ENCODE results near the gene PET100. TPM values are rescaled to one million over a fixed set of nuclear protein-coding genes. Genes with fewer than 3 reads are reported as not detected.

PET100 gene
- total RNA-seq, 2 donors from 2014 or later, result 150 to 152 TPM

DNA sequence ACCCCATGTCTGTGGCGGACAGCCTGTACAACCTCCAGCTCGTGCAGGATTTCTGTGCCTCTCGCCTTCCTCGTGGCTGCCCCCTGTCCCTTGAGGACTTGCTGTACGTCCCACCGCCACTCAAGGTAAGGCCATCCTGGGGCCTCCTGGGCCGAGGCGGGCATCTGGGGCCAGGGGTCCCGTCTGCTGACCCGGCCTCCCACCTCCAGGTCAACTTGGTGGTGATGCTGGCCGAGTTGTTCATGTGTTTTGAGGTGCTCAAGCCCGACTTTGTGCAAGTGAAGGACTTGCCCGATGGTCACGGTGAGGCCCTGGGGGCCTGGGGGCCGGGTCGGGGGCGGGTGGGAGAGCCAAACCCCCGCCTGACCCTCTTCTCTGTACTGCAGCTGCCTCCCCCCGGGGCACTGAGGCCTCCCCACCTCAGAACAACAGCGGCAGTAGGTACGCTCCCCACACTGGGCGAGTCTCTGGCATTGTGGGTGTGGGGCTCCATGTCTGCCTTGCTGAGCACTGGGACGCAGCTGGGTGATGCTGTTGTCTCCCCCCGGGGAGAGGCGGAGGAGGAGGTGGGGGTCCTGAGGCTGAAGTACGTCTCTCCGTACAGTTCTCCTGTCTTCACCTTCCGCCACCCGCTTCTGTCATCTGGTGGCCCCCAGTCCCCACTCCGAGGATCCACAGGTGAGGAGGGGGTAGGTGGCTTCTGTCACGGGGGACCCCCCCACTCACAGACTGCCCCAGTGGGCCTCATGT, 18.9 kb upstream of the PET100 start:
- no peak for DNase-seq
- ATAC-seq, result no peak
- intact Hi-C loops (cut with DNase I), result no loop called here

DNA sequence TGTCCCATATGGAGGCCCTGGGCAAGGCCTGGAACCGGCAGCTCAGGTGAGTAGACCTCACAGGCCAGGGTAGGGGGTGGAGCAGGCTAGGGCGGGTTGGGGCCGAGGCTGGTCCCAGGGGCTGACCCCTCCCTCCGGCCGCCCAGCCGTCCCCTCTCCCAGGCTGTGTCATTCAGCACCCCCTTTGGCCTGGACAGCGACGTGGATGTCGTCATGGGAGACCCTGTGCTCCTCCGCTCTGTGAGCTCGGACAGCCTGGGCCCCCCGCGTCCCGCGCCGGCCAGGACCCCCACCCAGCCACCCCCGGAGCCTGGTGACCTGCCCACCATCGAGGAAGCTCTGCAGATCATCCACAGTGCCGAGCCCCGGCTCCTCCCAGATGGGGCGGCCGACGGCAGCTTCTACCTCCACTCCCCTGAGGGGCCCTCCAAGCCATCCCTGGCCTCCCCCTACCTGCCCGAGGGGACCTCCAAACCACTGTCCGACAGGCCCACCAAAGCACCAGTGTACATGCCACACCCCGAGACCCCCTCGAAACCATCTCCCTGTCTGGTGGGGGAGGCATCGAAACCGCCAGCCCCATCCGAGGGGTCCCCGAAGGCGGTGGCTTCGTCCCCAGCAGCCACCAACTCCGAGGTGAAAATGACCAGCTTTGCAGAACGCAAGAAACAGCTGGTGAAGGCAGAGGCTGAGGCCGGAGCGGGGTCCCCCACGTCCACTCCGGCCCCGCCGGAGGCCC, 17.9 kb upstream of the PET100 start:
- intact Hi-C loops (cut with DNase I), result no loop called here
- DNase-seq (no peak), ATAC-seq (no peak)

DNA sequence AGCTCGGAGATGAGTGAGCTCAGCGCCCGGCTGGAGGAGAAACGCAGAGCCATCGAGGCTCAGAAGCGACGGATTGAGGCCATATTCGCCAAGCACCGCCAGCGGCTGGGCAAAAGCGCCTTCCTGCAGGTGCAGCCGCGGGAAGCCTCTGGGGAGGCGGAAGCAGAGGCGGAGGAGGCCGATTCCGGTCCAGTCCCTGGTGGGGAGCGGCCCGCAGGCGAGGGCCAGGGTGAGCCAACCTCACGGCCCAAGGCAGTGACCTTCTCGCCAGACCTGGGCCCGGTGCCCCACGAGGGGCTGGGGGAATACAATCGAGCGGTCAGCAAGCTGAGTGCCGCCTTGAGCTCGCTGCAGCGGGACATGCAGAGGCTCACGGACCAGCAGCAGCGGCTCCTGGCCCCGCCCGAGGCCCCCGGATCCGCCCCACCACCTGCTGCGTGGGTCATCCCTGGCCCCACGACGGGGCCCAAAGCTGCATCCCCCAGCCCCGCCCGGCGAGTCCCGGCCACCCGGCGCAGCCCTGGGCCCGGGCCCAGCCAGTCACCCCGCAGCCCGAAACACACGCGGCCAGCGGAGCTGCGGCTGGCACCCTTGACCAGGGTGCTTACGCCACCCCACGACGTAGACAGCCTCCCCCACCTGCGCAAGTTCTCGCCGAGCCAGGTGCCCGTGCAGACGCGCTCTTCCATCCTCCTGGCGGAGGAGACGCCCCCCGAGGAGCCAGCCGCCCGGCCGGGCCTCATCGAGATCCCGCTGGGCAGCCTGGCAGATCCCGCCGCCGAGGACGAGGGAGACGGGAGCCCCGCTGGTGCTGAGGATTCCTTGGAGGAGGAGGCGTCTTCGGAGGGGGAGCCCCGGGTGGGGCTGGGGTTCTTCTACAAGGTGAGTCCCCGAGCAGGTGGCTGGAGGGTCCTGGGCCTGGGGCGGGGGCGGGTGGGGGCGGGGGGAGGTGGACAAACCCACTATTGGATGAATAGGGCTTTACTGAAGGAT, 17.0 kb upstream of the PET100 start:
- no peak for DNase-seq
- no peak for ATAC-seq
- intact Hi-C loops (cut with DNase I), result no loop called here

DNA sequence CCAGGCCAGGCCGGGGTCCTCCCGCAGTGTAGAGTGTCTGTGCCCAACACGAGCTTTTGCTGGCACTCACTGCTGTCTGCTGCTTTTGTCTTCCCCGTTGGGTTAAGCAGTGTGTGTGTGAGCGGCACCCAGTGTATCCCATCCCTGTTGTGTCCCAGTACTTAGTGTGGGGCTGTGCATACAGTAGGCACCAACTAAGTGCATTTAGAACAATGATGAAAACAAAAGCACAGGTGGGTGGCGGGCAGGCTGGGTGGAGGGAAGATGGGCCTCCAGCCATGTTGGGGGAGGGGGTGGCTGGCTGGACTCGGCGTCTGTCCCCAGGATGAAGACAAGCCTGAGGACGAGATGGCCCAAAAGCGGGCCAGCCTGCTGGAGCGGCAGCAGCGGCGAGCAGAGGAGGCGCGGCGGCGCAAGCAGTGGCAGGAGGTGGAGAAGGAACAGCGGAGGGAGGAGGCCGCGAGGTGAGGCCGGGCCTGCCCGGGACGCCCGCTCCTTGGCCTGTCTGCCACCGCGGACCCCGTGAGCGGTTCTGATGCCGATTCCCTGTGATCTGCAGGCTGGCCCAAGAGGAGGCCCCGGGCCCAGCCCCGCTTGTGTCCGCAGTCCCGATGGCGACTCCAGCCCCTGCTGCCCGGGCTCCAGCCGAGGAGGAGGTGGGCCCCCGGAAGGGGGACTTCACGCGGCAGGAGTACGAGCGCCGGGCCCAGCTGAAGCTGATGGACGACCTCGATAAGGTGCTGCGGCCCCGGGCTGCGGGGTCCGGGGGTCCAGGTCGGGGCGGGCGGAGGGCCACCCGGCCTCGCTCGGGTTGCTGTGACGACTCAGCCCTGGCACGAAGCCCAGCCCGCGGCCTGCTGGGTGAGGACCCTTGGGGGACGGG, 14.5 kb upstream of the PET100 start:
- no peak for ATAC-seq
- intact Hi-C loops (cut with DNase I), result no loop called here
- no peak for DNase-seq

DNA sequence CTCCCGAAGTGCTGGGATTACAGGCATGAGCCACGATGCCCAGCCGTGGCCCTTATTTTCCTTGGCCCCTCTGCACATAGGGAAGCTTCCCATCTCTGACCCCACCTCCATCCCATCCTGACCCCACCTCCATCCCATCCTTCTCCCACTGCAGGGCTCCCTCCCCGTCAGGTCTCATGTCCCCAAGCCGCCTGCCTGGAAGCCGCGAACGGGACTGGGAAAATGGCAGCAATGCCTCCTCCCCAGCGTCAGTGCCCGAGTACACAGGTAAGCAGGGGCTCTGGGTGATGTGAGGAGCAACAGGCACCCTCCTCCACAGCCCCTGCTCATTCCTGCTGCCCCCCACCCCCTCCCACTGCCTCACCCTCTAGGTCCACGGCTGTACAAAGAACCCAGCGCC, 12.4 kb upstream of the PET100 start:
- ATAC-seq (no peak), DNase-seq (no peak)
- intact Hi-C loops (cut with DNase I), result no loop called here

DNA sequence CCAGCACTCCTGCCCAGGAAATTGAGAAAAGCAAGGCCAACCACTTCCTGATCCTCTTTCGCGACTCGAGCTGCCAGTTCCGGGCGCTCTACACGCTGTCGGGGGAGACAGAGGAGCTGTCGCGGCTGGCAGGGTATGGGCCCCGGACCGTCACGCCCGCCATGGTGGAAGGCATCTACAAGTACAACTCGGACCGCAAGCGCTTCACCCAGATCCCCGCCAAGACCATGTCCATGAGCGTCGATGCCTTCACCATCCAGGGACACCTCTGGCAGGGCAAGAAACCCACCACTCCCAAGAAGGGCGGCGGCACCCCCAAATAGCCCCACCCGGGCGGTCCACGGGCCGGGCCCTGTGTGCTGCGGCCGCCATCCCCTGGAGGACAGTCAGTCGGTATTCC, 11.9 kb upstream of the PET100 start:
- intact Hi-C loops (cut with DNase I), result no loop called here
- no peak for DNase-seq

DNA sequence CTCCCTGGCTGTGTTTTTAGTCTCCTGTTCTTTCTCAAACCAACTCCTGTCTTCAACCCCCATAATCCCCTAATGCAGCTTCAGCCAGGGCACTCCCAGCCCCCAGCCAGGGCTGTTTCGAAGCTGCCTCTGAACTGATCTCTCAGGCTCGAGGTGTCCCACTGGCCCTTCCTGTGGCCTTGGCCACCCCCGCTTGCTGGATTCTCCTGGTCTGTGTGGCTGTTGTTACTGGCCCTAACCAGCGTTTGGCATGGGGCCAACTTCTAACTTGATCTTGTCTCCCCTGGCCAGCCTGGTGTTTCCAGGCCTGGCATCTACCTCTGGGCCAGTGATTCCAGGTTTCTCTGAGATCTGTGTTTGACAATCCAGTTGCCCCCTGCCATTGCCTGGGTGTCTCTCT, 11.2 kb upstream of the PET100 start:
- DNase-seq (no peak), ATAC-seq (peak in 1 of 2 donors; percentile 10)
- intact Hi-C loops (cut with DNase I), result no loop called here

More for the DNA sequence above, 11.9 kb upstream of the PET100 start:
- ATAC-seq, result no peak

DNA sequence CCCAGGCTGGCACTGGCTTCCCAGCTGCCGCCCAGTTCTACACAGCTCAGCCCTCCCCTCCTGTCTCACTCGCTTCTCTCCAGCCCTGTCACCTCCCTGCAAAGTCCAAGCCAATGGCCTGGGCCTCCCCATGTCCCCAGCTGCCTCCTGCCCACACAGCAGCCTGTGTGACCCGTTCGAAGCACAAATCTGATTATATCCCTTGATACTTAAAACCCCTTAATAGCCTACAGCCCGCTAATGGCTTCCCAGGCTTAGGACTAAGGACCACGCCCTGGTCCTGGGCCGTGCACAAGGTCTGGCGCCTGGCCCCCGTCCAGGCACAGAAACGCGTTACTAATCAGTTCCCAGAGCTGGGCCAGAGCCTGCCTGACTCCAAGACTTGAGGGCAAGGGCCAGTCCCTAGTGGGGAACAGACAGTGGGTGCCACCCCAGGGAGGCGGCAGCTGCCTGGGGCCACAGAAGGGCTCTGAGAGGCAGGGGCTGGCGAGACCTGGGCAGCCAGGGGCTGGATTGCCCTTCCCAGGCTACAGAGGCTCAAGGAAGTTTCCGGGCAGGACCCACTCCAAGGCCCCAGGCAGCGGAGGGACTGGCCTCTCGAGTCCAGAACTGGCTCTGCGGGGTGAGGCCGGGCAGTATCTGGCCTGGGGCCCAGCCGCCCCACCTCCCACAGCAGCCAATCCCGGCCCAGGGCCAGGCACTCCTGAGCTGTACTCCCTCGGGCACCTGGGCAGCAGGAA, 10.7 kb upstream of the PET100 start:
- DNase-seq, result no peak
- peak; percentile 8 to 53 for ATAC-seq
- intact Hi-C loops (cut with DNase I), result no loop called here

DNA sequence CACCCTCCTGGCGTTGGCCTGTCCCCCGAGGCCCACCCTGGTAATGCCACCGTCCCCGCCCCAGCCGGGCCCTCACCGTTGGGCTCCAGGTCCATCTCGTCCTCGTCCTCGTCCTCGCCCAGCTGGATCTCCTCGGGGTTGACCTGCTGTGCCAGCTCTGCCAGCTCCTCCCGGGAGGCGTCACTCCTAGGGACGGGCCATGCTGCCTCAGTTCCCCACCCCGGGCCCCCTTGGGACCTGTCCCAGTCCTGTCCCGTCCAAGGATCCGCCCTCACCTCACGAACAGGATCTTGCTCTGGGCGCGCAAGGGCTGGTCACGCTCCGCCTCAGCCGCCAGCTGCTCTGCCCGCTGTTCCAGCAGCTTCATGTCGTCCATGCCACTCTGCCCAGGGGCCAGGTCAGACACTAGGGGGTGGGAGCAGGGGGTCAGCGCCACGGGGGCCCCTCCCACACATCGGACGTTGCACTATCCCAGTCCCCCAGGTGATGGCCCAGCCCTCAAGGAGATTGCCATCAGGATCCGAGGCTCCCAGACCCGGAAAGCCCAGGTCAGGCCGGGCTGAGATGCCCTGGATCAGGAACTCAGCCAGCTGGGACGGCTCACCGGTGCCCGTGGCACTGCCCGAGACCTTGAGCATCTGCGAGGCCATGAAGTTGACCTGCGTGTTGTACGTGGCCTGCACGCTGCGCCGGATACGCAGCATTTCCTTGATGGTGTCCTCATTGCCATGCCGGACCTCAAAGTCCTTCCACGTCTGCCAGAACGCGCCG, 9.7 kb upstream of the PET100 start:
- no peak for DNase-seq
- intact Hi-C loops (cut with DNase I), result no loop called here
- no peak for ATAC-seq

DNA sequence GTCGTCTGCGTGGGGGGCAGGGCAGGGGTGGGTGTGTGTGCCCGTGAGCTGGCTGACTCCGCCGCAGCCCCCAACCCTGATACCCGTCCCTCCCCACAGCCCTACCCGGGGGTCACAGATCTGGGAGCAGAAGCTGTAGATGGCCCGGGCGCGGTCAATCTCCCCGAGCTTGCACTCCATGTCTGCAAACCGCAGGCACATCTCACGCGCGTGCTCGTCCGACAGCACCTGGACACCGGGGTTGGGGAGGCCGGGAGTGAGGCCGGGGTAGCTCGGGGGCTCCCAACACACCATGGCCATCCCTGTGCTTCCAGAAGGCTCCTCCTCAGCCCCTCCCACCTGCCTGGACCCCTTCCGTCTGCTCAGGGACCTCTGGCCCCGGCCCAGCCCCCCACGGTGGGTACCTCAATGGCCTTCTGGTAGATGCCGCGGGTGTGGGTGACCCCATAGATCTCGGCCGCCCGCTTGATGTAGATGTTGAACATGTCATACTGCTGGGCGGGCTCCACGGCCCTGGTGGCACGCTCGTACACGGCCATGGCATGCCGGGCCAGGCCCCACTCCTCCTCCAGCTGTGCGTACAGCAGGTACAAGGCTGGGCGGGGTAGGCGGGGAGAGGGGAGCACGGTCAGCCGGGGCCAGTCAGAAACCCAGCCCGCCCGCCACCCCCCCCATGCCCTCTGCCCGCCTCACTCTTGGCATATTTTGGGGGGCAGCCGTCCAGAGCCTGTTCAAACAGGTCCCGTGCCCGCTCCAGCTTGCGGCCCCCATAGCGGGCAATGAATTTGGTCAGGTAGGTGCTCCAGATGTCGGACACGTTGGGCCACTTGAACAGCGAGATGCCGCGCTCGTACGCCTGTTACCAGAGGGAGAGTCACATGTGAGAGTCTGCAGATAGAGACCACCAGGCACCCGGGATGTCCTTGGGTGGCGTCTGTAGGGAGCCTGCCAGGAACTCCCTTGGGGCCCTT, 8.9 kb upstream of the PET100 start:
- ATAC-seq (no peak), DNase-seq (no peak)
- intact Hi-C loops (cut with DNase I), result no loop called here

DNA sequence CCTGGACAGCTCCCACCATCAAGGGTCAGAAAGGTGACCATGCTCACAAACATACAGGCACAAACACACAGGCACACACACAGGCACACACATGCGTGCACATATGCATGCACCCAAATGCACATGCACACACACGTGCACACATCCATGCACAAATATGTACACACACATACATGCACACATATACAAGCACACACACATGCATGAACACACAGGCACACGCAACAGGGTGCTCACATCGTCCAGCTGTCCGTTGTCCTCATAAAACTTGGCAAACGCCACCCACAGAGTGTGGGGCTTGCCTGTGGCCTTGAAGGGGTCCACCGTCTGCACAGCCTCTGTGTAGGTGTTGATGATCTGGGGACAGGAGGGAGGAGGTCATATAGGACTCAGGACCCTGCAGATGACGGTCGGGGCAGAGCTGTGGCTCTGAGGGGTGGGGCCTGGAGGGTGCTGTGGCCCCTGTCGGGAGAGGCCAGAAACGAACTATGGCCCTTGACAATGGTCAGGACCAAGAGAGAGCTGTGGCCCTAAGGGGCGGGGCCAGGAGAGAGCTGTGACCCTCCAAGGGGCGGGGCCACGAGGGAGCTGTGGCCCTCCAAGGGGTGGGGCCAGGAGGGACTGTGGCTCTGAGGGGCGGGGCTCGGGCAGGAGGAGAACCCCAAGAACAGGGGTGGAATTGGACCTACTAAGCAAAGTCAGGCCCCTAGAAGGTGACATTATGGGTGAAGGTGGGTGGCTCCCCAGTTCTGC, 6.5 kb upstream of the PET100 start:
- ATAC-seq (no peak), DNase-seq (no peak)
- intact Hi-C loops (cut with DNase I), result no loop called here

DNA sequence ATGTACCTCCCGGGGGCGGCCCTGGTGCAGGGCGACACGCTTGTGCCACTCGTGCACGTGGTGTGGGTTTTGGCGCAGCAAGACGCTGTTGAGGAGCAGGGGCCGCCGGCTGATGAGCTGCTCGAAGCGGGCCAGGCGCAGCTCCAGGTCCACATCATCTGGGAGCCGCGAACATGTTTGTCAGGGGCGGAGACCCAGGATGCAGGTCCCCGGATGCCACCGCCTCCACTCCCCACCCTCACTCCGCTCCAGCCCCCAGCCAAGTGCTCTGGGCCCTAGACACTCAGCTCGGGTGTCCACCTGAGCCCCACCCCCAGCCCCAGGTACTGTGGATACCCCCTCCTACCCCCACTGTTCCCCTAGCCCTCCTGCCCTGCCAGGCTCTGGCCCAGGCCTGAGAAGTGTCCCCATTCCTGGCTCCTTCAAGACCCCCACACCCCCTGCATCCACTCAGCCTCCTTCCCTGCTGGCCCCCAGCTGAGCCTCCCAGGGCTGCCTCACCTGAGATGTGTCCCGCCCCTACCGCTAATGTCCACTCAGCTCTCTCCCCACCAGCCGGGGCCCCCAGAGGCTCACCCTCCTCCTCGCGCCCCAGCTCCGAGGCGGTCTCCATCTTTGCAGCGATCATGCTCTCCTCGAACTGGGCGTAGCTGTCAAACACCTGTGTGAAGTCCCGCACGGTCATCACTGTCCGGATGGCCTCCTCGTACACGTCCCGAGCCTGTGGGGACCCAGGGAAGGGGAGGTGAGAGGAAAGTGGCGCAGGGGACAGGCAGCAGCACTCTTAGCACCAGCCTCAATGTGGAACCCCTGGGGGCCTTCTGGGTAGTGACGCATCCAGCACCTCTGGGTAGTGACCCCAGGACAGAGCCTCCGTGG, 5.6 kb upstream of the PET100 start:
- DNase-seq (no peak), ATAC-seq (no peak)

DNA sequence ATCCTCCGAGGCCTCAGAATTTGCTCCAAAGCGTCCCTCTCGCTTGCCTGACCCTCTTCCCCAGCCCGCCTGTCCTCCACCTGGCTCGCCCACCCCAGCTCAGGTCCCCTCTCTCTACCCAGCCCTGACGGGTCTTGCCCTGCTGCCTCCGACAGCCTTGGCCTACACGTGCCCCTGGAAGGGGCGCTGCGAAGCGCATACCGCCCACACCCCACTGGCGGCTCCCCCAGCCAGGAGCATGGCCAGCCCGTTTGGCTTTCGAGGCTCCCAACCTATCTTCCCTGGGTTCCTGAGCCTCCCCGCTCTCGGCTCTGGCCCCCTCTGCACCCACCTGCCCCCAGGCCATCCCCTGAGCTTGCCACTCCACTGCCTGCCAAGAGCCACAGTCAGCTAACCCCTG, 4.8 kb upstream of the PET100 start:
- no peak for DNase-seq
- ATAC-seq, result no peak
- intact Hi-C loops (cut with DNase I), result no loop called here

More for the DNA sequence above, 5.6 kb upstream of the PET100 start:
- intact Hi-C loops (cut with DNase I), result no loop called here

DNA sequence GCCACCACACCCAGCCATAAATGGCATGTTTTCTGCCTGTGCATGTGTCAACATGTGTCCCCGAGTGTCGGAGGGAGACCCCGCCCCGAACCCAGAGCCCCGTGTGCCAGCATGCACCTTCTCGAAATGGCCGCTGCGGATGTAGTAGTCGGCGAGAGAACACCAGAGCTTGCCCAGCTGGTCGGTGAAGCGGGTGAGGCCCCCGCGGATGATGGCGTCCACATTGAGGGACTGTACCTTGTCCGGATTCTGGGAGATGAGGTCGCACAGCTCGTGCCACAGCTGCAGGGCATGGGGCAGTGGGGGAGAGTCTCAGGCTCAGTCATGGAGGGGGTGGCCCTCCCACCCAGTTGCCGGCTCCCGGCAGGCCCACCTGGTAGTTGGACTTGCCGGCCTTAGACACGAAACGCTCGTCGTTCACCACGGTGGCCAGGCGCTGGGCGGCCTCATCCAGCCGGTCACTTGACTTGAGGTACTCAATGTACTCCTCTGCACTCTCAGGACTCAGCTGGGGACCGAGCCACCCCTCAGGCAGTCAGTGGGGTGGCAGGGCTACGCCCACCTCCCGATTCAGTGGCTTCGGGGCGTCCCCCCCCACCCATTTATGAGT, 3.7 kb upstream of the PET100 start:
- intact Hi-C loops (cut with DNase I), result no loop called here
- no peak for ATAC-seq
- no peak for DNase-seq

Measured in left cardiac atrium (tissue), 4 donors.